Effector memory CD8-positive, alpha-beta T cell (primary cell): ENCODE results near the gene WSCD2.

Experiments used
- ATAC-seq: fragments of 150-1000 bp; cut with Tn5 transposase; replicated peaks from 2 replicates; pipeline ENCODE4 v1.10.0; 2021; ENCODE audit warnings: mild to moderate bottlenecking, moderate library complexity
- DNase-seq, 3 experiments: peaks; one replicate each; pipeline ENCODE4 v3.0.0; 2021
- H3K27ac Mint-ChIP-seq, 2 donors: one replicate each; pipeline ENCODE4 v1.8.0; 2022; ENCODE audit warnings: mild to moderate bottlenecking in 2 of 2, mixed read lengths in 2 of 2, moderate library complexity in 2 of 2
- H3K27me3 Mint-ChIP-seq, 2 donors: one replicate each; pipeline ENCODE4 v1.8.0; 2022; ENCODE audit warnings: mixed read lengths in 2 of 2
- H3K36me3 Mint-ChIP-seq: one replicate; pipeline ENCODE4 v1.8.0; 2022; ENCODE audit warnings: mild to moderate bottlenecking, moderate library complexity, mixed read lengths; ENCODE audit not compliant: insufficient read depth
- H3K4me1 Mint-ChIP-seq, 2 donors: one replicate each; pipeline ENCODE4 v1.8.0; 2022; ENCODE audit warnings: low read depth in 2 of 2, mixed read lengths in 2 of 2
- H3K4me3 Mint-ChIP-seq, 2 donors: one replicate each; pipeline ENCODE4 v1.8.0; 2022; ENCODE audit warnings: mild to moderate bottlenecking in 2 of 2, mixed read lengths in 2 of 2, moderate library complexity in 2 of 2
- H3K9me3 Mint-ChIP-seq, 2 donors: one replicate each; pipeline ENCODE4 v1.8.0; 2022; ENCODE audit warnings: mixed read lengths in 2 of 2

WSCD2 gene

DNA sequence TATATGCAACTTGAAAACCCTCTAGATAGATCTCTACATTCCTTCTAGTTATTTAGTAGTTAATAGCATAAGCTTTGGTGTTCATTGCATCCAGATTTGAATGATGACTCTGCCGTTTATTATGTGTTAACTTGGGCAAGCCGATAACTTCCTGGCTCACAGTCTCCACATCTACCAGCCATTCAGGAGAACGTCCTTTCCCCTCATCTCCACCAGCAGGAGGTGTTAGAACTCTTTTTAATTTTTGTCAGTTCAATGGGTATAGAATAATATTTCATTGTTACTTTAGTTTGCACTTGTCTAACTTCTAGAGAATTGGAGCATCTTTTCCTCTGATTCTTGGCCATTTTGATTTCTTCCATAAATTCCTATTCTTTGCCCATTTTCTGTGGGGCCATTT, 30.0 kb upstream of the WSCD2 start:
- H3K27me3 Mint-ChIP-seq: peaks cover 22 to 31% of the 10 kb centered on the region in 2 donors
- no peak for ATAC-seq

DNA sequence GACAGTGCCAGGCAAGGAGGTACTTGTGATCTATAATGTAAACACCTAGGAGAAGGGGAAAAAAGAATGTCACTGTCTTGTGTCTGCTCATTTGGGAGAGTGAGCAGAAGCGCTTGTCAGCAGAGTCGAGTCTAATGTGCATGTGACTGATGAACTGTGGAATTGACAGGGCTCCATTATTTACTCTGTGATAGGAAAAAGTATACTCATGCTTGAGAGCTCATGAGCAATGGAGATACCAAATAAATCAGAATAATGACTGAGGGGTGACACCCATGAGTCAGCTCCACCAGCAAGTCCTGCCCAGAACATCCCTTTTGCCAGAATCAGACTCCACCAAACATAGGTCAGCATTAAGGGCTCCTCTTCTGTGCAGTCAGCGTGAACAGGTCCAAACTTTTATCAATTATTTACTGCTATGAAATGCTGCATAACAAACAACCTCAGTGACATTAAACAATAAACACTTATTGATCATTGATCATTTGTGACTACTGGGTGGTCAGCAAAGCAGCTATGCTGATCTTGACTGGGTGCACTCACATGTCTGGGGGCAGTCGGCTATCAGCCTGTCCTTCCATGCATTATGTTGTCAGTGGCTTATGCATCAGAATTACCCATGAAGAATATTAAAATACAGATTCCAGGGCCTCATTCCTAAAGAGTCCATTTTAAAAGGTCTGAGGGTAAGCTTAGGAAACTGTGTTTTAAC, 29.2 kb upstream of the WSCD2 start:
- Mint-ChIP-seq H3K4me3 (no peak overlapping the region), H3K9me3 (no peaks in the 10 kb centered on the region), H3K36me3 (no peaks in the 10 kb centered on the region), H3K27ac (no peak overlapping the region), H3K4me1 (no peaks in the 10 kb centered on the region), H3K27me3 (peaks cover 13 to 25% of the 10 kb centered on the region in 2 donors)
- ATAC-seq (no peak), DNase-seq (no peak)

More for the DNA sequence above, 30.0 kb upstream of the WSCD2 start:
- no peaks in the 10 kb centered on the region for H3K36me3 Mint-ChIP-seq
- H3K9me3 Mint-ChIP-seq: no peaks in the 10 kb centered on the region
- H3K4me3 Mint-ChIP-seq: no peak overlapping the region
- H3K27ac Mint-ChIP-seq: no peak overlapping the region
- H3K4me1 Mint-ChIP-seq: no peaks in the 10 kb centered on the region
- DNase-seq: no peak

DNA sequence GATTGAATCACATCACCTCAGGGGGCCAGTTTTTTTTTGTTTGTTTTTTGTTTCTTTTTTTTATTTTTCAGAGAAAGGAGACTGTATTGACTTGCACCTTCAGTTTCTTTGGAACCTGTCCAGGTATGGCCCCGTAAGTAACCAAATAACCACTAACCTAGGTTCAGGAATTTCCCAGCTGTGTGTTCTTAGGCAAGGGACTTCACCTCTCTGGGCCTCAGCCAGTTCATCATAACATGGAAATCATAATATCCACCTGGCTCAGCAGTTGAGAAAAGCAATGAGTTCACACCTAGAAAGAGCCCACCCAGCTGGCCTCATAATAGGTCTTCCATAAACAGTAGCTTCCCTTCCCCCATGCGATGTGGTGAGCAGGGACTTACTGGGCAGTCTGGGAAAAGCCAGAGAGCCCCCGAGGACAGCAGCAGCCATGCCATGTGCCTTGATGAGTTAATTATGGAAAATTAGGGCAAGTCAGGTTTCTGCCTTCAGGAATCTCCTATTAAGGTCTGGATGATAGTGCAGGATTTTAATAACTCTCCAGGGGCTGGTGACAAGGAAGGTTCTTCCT, 27.4 kb upstream of the WSCD2 start:
- Mint-ChIP-seq H3K36me3 (no peaks in the 10 kb centered on the region), H3K27me3 (peaks cover 9 to 20% of the 10 kb centered on the region in 2 donors), H3K4me1 (no peaks in the 10 kb centered on the region), H3K27ac (no peak overlapping the region), H3K9me3 (no peaks in the 10 kb centered on the region), H3K4me3 (no peak overlapping the region)
- ATAC-seq: no peak
- no peak for DNase-seq

DNA sequence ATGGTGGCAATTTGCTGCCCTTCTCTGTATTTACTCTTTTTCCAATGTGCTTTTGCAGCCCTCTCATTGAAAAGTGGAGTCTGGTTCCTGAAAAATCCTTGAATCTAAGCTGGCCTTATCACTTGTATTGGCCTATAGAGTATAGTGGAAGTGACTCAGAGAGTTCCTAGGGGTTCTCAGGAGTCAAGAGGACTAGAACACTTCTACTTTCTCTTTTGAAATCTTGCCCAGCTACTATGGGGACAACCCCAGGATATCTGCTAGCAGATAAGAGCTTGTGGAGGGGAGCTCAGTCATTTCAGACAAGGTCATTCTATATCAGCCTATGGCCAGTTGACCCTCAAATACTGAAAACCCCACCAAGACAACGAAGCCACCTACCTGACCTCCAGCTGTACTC, 26.7 kb upstream of the WSCD2 start:
- no peak overlapping the region for H3K27ac Mint-ChIP-seq
- H3K9me3 Mint-ChIP-seq: no peaks in the 10 kb centered on the region
- DNase-seq (no peak), ATAC-seq (no peak)
- no peaks in the 10 kb centered on the region for H3K36me3 Mint-ChIP-seq
- H3K27me3 Mint-ChIP-seq: peaks cover 11 to 20% of the 10 kb centered on the region in 2 donors
- no peak overlapping the region for H3K4me3 Mint-ChIP-seq
- no peaks in the 10 kb centered on the region for H3K4me1 Mint-ChIP-seq

DNA sequence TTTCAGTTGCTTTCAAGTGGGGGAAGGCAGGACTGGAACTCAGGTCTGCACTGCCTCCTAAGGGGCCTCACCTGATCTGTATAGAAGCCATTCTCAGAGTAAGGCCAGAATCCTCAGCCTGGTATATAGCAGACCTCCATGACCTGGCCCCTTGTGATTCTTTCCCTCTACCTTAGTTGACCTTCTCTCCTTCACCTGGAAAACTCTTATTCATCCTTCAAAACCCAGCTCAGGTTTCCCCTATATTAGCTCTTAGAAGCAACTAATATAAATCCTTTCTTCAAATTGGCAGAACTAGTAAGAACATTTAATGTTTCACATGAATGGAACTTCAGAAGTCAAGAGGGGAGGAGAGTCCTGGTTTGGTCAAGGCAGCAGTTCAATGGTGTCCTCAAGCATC, 26.0 kb upstream of the WSCD2 start:
- no peaks in the 10 kb centered on the region for H3K4me1 Mint-ChIP-seq
- peaks cover 16% of the 10 kb centered on the region in 2 donors for H3K27me3 Mint-ChIP-seq
- DNase-seq: no peak
- H3K27ac Mint-ChIP-seq: no peak overlapping the region
- no peak for ATAC-seq
- H3K4me3 Mint-ChIP-seq: no peak overlapping the region
- no peaks in the 10 kb centered on the region for H3K9me3 Mint-ChIP-seq
- no peaks in the 10 kb centered on the region for H3K36me3 Mint-ChIP-seq

DNA sequence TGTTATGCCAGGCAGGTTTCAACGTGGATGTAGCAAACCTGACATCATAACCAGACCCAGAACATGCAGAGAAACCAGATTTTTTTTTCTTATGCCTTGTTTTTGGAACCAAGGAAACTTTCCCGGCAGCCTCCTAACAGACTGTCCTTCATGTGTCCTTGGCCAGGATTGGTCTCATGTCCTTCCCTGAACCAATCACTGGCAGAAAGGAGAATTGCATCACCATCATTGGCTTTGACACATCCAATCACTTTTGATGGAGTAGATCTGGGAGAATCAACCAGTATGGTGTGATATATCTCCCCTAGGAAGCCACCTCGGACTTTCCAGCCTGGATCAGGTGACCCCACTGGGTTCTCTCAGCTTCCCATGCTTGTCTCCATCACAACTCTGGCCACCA, 25.6 kb upstream of the WSCD2 start:
- Mint-ChIP-seq H3K9me3 (no peaks in the 10 kb centered on the region), H3K4me1 (no peaks in the 10 kb centered on the region), H3K4me3 (no peak overlapping the region), H3K36me3 (no peaks in the 10 kb centered on the region), H3K27me3 (peaks cover 12 to 16% of the 10 kb centered on the region in 2 donors), H3K27ac (no peak overlapping the region)
- DNase-seq (no peak), ATAC-seq (no peak)

DNA sequence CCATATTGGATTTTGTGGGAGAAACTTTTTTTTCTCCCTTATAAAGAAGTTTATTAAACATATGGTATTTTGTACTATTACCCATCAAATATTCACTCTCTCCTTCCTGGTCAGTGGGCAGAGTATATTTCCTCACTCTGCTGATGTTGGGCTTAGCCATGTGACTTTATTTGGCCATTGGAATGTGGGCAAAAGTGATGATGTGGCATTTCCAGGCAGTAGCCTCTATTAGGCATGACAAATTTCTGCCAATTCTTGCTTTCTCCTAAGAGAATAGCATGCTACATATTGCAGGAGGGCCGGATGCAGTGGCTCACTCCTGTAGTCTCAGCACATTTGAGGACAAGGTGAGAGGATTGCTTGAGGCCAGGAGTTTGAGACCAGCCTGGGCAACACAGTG, 24.4 kb upstream of the WSCD2 start:
- no peak overlapping the region for H3K27ac Mint-ChIP-seq
- H3K27me3 Mint-ChIP-seq: peaks cover 10 to 16% of the 10 kb centered on the region in 2 donors
- no peaks in the 10 kb centered on the region for H3K4me1 Mint-ChIP-seq
- no peak for DNase-seq
- no peaks in the 10 kb centered on the region for H3K9me3 Mint-ChIP-seq
- no peak overlapping the region for H3K4me3 Mint-ChIP-seq
- ATAC-seq: no peak
- no peaks in the 10 kb centered on the region for H3K36me3 Mint-ChIP-seq

DNA sequence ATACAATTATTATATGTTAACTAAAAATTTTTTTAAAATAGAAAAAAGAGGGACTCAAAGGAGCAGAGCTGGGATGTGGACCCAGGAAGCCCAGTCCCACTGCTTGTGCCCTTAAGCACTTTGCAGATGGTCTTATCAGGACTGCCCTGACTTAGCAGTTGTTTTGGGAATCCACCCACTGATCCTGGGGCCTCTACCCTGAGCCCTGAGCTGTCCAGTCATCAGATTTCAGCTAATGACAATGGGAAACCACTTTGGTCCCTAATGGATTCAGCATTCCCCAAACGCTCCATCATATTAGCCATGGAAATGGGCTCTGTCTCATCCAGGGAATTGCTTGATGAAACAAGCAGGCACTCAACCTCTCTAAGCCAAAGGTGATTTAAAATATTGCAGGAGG, 22.5 kb upstream of the WSCD2 start:
- Mint-ChIP-seq H3K4me1 (no peaks in the 10 kb centered on the region), H3K27ac (no peak overlapping the region), H3K36me3 (no peaks in the 10 kb centered on the region), H3K27me3 (peaks cover 23 to 29% of the 10 kb centered on the region in 2 donors), H3K4me3 (no peak overlapping the region), H3K9me3 (no peaks in the 10 kb centered on the region)
- ATAC-seq (no peak), DNase-seq (no peak)

DNA sequence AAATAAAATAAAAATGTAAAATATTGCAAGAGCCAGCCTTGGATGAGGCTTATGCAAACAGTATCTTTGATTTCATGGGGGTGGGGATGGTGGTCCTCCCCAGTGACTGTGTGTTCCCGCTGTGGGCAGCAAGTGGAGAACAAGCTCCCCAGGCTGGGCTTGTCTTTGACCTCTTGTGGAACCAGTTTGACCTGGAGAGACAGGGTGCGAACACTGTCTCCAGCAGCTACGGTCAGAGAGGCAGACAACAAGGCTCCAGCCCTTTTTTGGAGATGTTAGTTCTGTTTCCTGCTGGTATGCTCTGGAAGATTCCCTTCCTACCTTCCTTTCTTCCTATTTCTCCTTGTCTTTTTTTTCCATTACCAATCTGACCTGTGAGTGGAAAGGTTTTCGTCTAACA, 21.8 kb upstream of the WSCD2 start:
- no peak for ATAC-seq
- Mint-ChIP-seq H3K27me3 (peaks cover 29 to 30% of the 10 kb centered on the region in 2 donors), H3K36me3 (no peaks in the 10 kb centered on the region), H3K4me1 (no peaks in the 10 kb centered on the region), H3K4me3 (no peak overlapping the region), H3K9me3 (no peaks in the 10 kb centered on the region), H3K27ac (no peak overlapping the region)
- DNase-seq: no peak

DNA sequence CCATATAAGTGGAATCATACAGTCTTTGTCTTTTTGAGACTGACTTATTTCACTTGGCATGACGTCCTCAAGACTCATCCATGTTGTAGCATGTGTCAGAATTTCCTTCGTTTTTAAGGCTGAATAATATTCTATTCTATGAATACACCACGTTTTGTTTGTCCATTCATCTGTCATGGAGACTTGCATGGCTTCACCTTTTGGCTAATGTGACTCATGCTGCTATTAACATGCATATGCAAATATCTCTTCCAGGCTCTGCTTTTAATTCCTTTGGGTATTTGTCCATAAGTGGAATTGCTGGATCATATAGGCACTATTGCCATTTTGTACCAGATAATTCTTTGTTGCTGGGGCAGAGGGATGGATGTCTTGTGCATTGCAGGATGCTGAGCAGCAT, 19.6 kb upstream of the WSCD2 start:
- Mint-ChIP-seq H3K27ac (no peak overlapping the region), H3K27me3 (peaks cover 27 to 29% of the 10 kb centered on the region in 2 donors), H3K9me3 (no peaks in the 10 kb centered on the region), H3K4me1 (no peaks in the 10 kb centered on the region), H3K36me3 (no peaks in the 10 kb centered on the region), H3K4me3 (no peak overlapping the region)
- ATAC-seq (no peak), DNase-seq (no peak)

DNA sequence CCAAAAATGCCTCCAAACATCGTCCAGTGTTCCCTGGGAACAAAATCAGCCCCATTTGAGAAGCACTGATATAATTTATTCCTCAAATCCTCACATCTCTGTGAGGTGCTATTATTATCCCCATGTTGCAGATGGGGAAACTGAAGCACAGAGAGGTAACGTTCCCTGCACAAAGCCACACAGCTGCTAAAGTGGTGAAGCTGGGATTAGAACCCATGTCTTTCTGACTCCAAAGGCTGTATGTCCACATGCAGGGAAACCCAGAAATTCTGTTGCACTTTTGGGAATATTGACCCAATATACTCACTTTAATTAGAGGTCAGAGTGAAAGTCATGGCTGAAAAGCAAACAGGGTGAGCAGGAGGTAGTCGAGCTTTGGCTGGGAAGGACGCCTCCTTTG, 19.1 kb upstream of the WSCD2 start:
- H3K9me3 Mint-ChIP-seq: no peaks in the 10 kb centered on the region
- no peak overlapping the region for H3K4me3 Mint-ChIP-seq
- no peak overlapping the region for H3K27ac Mint-ChIP-seq
- peaks cover 27 to 29% of the 10 kb centered on the region in 2 donors for H3K27me3 Mint-ChIP-seq
- DNase-seq (no peak), ATAC-seq (no peak)
- H3K4me1 Mint-ChIP-seq: peaks cover 0 to 2% of the 10 kb centered on the region in 2 donors
- H3K36me3 Mint-ChIP-seq: no peaks in the 10 kb centered on the region

DNA sequence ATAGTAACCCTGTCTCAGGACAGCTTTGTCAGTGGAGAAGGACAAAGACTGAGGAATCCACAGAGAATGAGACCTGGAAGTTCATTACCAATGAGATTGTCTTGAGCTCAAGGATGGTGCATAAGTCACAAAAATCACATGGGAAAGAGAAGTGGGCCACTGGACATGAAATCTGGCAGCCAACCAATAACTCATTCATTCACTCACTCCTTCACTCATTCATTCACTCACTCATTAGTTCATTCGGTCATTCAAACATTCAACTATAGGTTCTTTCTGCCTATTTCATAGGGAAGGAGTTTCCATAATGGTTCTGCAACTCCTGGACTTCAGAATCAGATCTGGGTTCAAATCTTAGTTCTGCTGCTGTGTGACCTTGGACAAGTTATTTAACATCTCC, 18.2 kb upstream of the WSCD2 start:
- no peak for DNase-seq
- Mint-ChIP-seq H3K9me3 (no peaks in the 10 kb centered on the region), H3K27me3 (peaks cover 27 to 29% of the 10 kb centered on the region in 2 donors), H3K4me3 (no peak overlapping the region), H3K36me3 (no peaks in the 10 kb centered on the region), H3K4me1 (peaks cover 0 to 2% of the 10 kb centered on the region in 2 donors), H3K27ac (no peak overlapping the region)
- ATAC-seq: no peak

DNA sequence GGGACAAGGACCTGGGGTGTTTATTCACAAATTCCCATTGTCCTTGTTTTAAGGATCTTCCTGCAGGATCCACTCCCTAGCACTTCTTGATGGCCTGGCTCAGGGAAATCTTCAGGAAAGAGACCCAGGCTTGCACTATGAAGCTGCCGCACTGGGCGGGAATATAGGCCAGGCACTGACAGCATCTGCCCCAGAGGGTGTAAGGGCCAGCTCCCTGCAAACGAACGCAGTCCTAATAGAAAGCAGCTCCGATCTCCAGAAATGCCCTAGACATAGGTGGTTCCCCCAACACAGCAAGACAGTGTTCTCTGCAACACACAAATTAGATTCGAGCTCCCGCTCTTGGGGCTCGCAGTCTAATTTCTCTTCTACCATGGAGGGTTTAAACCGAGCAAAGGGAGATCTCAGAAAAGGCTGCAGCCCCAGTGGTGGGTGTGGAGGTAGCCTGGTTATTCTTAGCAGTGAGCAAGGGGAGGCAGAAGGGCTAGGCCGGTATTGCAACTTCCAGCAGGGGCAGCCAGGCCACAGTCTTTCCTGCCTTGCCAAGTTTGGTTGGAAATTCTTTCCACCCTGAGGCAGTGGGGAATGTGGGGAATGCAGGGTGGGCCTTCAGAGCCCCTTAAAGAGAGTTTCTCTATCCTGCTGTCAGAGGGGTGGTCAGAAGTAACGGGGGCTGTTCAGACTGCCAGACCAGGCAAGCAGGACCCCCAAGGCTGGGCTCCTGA, 16.1 kb upstream of the WSCD2 start:
- peaks cover 0 to 2% of the 10 kb centered on the region in 2 donors for H3K4me1 Mint-ChIP-seq
- peaks cover 22 to 27% of the 10 kb centered on the region in 2 donors for H3K27me3 Mint-ChIP-seq
- no peak overlapping the region for H3K4me3 Mint-ChIP-seq
- ATAC-seq: no peak
- no peak for DNase-seq
- no peaks in the 10 kb centered on the region for H3K36me3 Mint-ChIP-seq
- H3K27ac Mint-ChIP-seq: no peak overlapping the region
- no peaks in the 10 kb centered on the region for H3K9me3 Mint-ChIP-seq
